AG09309 (cell line): Measurements from ENCODE around the gene HSD17B14.
"Not testable (repeated sequence)": the region's sequence is repeated elsewhere in the genome, so short reads cannot be mapped to it uniquely, and the experiment has no call there.

Experiments used
- DNase-seq: peaks from one replicate; pipeline ENCODE4 v3.0.0-alpha.2; 2010; ENCODE audit warnings: low read depth
- H3K4me3 ChIP-seq: 2 replicates; pipeline ENCODE4 v1.5.1; 2011; ENCODE audit warnings: mild to moderate bottlenecking, low read depth, low read length, moderate library complexity; ENCODE audit not compliant: control insufficient read depth
- CTCF ChIP-seq: IDR thresholded peaks from 2 replicates; pipeline ENCODE4 v1.5.1; 2011; ENCODE audit warnings: mild to moderate bottlenecking, low read depth, low read length, inconsistent platforms; ENCODE audit not compliant: insufficient read depth, control insufficient read depth; ENCODE audit errors: missing control alignments

Gene HSD17B14

DNA sequence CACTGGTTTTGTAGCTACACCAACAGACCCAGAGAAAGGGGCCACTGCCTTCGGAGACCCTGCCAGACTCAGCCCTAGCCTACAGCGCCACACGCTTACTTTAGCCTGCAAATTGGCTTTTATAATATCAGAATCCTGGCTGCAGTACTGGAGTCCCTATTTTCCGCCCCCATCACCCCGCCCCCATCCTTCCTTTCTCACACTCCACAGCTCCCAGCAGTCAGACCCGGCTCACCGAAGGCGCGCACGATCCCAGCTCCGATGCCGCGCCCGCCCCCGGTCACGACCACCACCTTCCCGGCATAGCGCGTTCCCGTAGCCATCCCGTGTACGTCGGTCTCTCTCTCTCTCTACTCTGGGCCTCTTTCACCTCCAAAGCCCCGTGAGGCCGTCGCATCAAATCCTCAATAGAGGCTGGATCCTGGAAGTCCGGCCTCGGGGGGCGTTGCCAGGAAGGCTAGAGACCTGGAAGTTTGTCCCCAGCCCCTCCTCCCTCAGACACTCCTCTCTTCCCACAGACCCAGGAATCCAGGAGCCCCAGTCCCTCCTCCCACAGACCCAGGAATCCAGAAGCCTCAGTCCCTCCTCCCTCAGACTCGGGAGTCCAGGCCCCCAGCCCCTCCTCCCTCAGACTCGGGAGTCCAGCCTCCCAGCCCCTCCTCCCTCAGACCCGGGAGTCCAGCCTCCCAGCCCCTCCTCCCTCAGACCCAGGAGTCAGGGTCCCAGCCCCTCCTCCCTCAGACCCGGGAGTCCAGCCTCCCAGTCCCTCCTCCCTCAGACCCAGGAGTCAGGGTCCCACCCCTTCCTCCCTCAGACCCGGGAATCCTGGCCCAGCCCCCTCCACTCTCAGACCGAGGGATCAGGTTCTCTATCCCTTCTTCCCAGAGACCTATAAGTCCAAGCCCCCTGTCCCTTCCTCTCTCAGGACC, at the start of gene HSD17B14:
HSD17B14 (minus strand) TSS at position 403 of the 929 bp plus-strand sequence; CDS start at position 323, 80 bp downstream.
- peak within 1 kb of the TSS; percentile 61 for H3K4me3 ChIP-seq
- DNase-seq: no peak
- peak; percentile 1 for TF ChIP-seq CTCF

- TF ChIP-seq CTCF: no peak
- no peak for DNase-seq
- no peak overlapping the region for H3K4me3 ChIP-seq
Measured at GRCh38 chr19:48883726-48884125, 47.4 kb upstream of the HSD17B14 start.

GRCh38 chr19:48881741-48882657, 45.7 kb upstream of the HSD17B14 start:
- TF ChIP-seq CTCF: no peak
- no peak overlapping the region for H3K4me3 ChIP-seq
- DNase-seq: no peak

DNA sequence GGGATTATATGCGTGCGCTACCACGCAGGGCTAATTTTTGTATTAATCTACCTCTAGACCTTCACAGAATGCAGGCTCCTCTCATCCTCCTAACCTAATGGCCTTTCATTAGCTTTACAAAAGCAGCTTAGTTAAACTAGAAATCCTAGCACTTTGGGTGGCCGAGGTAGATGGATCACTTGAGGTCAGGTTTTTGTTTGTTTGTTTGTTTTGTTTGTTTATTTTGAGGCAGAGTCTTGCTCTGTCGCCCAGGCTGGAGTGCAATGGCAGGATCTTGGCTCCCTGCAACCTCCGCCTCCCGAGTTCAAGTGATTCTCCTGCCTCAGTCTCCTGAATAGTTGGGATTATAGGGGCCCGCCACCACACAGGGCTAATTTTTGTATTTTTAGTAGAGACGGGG, 43.4 kb upstream of the HSD17B14 start:
- H3K4me3 ChIP-seq, DNase-seq: not testable (repeated sequence)

GRCh38 chr19:48879025-48879637, 42.8 kb upstream of the HSD17B14 start:
- no peak for TF ChIP-seq CTCF
- H3K4me3 ChIP-seq: no peak overlapping the region
- DNase-seq: no peak

- no peak for TF ChIP-seq CTCF
- DNase-seq: no peak
- no peak overlapping the region for H3K4me3 ChIP-seq
Measured at GRCh38 chr19:48878196-48879024, 42.1 kb upstream of the HSD17B14 start.
